H1 (cell line): ENCODE measurements around the gene TMC4. TPM values are rescaled to one million over a fixed set of nuclear protein-coding genes. Genes with fewer than 3 reads are reported as not detected.

ENCODE experiments used
- CTCF ChIA-PET: fragments of 300-600 bp; sonication (Branson Sonifier 250); formaldehyde crosslinking; loops from one replicate; lab custom pipeline; 2021; ENCODE audit not compliant: partially characterized antibody; lab: Charles Lee
- POLR2A ChIA-PET: fragments of 300-600 bp; sonication (Branson Sonifier 250); formaldehyde crosslinking; loops from one replicate; lab custom pipeline; 2021; ENCODE audit warnings: inconsistent platforms; ENCODE audit not compliant: partially characterized antibody; lab: Charles Lee
- DNase-seq, 2 experiments: peaks; one replicate each; pipeline versions ENCODE4 v3.0.0 to v3.0.0-alpha.2; 2010 to 2022; ENCODE audit warnings: low spot score in 2 of 2, low read depth in 1 of 2, mixed read lengths in 1 of 2
- FAIRE-seq: peaks from 2 replicates; lab custom pipeline; 2011; peaks lifted over from hg19 to GRCh38; lab: Jason Lieb, UNC
- H2AFZ ChIP-seq: 2 replicates; pipeline ENCODE4 v1.8.1; 2012; ENCODE audit warnings: low read length, inconsistent platforms
- H2AK5ac ChIP-seq: 2 replicates; pipeline ENCODE4 v1.6.1; 2013; ENCODE audit warnings: low read depth, low read length
- H2BK120ac ChIP-seq: replicated peaks from 2 replicates; pipeline ENCODE3; 2013; ENCODE audit warnings: low read depth, low read length, inconsistent platforms
- H2BK12ac ChIP-seq: 2 replicates; pipeline ENCODE4 v1.6.1; 2013; ENCODE audit warnings: low read depth, low read length
- H2BK15ac ChIP-seq: 2 replicates; pipeline ENCODE4 v1.6.1; 2013; ENCODE audit warnings: low read length
- H2BK20ac ChIP-seq: 2 replicates; pipeline ENCODE4 v1.6.1; 2013; ENCODE audit warnings: low read length
- H2BK5ac ChIP-seq: 2 replicates; pipeline ENCODE4 v1.6.1; 2013; ENCODE audit warnings: low read depth, low read length
- H3K14ac ChIP-seq: 2 replicates; pipeline ENCODE4 v1.6.1; 2013; ENCODE audit warnings: inconsistent platforms; ENCODE audit not compliant: insufficient read length
- H3K18ac ChIP-seq: 2 replicates; pipeline ENCODE4 v1.6.1; 2013; ENCODE audit warnings: low read length; ENCODE audit errors: extremely low read depth
- H3K23ac ChIP-seq: 2 replicates; pipeline ENCODE4 v1.6.1; 2013; ENCODE audit warnings: inconsistent platforms; ENCODE audit not compliant: insufficient read length
- H3K23me2 ChIP-seq: 2 replicates; pipeline ENCODE4 v1.6.1; 2013; ENCODE audit warnings: low read depth, low read length
- H3K27ac ChIP-seq: 2 replicates; pipeline ENCODE4 v1.6.1; 2011; ENCODE audit warnings: low read depth, low read length, inconsistent platforms
- H3K27me3 ChIP-seq, 4 experiments: replicated peaks in 1 of 4; 1 replicate in 1 of 4; 2 replicates in 3 of 4; pipeline versions ENCODE4 v1.6.1 to v1.8.1; 2011 to 2013; ENCODE audit warnings: low read length in 3 of 4, mild to moderate bottlenecking in 3 of 4, inconsistent platforms in 2 of 4, mixed read lengths in 2 of 4, moderate library complexity in 1 of 4; ENCODE audit not compliant: control insufficient read depth in 3 of 4, insufficient read depth in 3 of 4; ENCODE audit errors: extremely low read depth in 1 of 4
- H3K36me3 ChIP-seq, 4 experiments: 2 replicates each; pipeline versions ENCODE4 v1.6.1 to v1.8.1; 2011 to 2013; ENCODE audit warnings: mild to moderate bottlenecking in 4 of 4, low read length in 3 of 4, moderate library complexity in 2 of 4, control low read depth in 1 of 4, inconsistent platforms in 1 of 4; ENCODE audit not compliant: insufficient read depth in 4 of 4, control insufficient read depth in 2 of 4
- H3K4ac ChIP-seq: replicated peaks from 2 replicates; pipeline ENCODE3; 2013; ENCODE audit warnings: low read length, low read depth, mixed read lengths, inconsistent platforms; ENCODE audit not compliant: insufficient read length
- H3K4me1 ChIP-seq, 4 experiments: replicated peaks in 1 of 4; 1 replicate in 1 of 4; 2 replicates in 3 of 4; pipeline versions ENCODE4 v1.6.1 to v1.8.1; 2011 to 2013; ENCODE audit warnings: low read length in 3 of 4, inconsistent platforms in 2 of 4, mixed read lengths in 1 of 4; ENCODE audit not compliant: insufficient read depth in 4 of 4, control insufficient read depth in 3 of 4
- H3K4me2 ChIP-seq, 2 experiments: 2 replicates each; pipeline versions ENCODE4 v1.6.1 to v1.8.1; 2011 to 2013; ENCODE audit warnings: low read depth in 2 of 2, low read length in 2 of 2, control low read depth in 1 of 2, inconsistent platforms in 1 of 2, mild to moderate bottlenecking in 1 of 2; ENCODE audit not compliant: insufficient read depth in 1 of 2
- H3K4me3 ChIP-seq, 4 experiments: fragments of 200-600, 300-600 bp in 1 of 4; sonication (generic), shearing (Covaris generic), sonication (Bioruptor Twin) in 1 of 4; 2 replicates each; pipeline versions ENCODE4 v1.5.1 to v1.8.1; 2011 to 2016; ENCODE audit warnings: low read length in 4 of 4, low read depth in 3 of 4, control low read depth in 2 of 4, inconsistent platforms in 2 of 4, mild to moderate bottlenecking in 2 of 4, mixed read lengths in 1 of 4, moderate library complexity in 1 of 4; ENCODE audit not compliant: insufficient read depth in 2 of 4; ENCODE audit errors: extremely low read depth in 1 of 4
- H3K56ac ChIP-seq: replicated peaks from 2 replicates; pipeline ENCODE3; 2013; ENCODE audit warnings: low read depth, mild to moderate bottlenecking, mixed read lengths, low read length, inconsistent platforms; ENCODE audit not compliant: insufficient read length
- H3K79me1 ChIP-seq: 2 replicates; pipeline ENCODE4 v1.6.1; 2013; ENCODE audit warnings: low read depth, low read length, control low read depth
- H3K79me2 ChIP-seq, 2 experiments: 2 replicates each; pipeline versions ENCODE4 v1.6.1 to v1.8.1; 2012 to 2013; ENCODE audit warnings: low read length in 2 of 2, mild to moderate bottlenecking in 2 of 2, inconsistent platforms in 1 of 2; ENCODE audit not compliant: insufficient read depth in 2 of 2, control insufficient read depth in 1 of 2
- H3K9ac ChIP-seq, 4 experiments: replicated peaks in 1 of 4; 1 replicate in 1 of 4; 2 replicates in 3 of 4; pipeline versions ENCODE4 v1.6.1 to v1.8.1; 2011 to 2013; ENCODE audit warnings: low read depth in 3 of 4, low read length in 3 of 4, control low read depth in 2 of 4, mild to moderate bottlenecking in 2 of 4, moderate library complexity in 2 of 4, inconsistent platforms in 1 of 4; ENCODE audit errors: extremely low read depth in 1 of 4
- H3K9me3 ChIP-seq, 2 experiments: 2 replicates each; pipeline versions ENCODE4 v1.6.1 to v1.8.1; 2012 to 2013; ENCODE audit warnings: mild to moderate bottlenecking in 2 of 2, moderate library complexity in 2 of 2, control low read depth in 1 of 2, inconsistent platforms in 1 of 2, low read depth in 1 of 2, low read length in 1 of 2, mixed read lengths in 1 of 2; ENCODE audit not compliant: insufficient read depth in 2 of 2
- H4K20me1 ChIP-seq, 2 experiments: replicated peaks in 1 of 2; 2 replicates each; pipeline versions ENCODE3 to v1.8.1; 2011 to 2013; ENCODE audit warnings: inconsistent platforms in 2 of 2, low read length in 2 of 2, mild to moderate bottlenecking in 1 of 2; ENCODE audit not compliant: insufficient read depth in 2 of 2, control insufficient read depth in 1 of 2
- H4K5ac ChIP-seq: 2 replicates; pipeline ENCODE4 v1.6.1; 2013; ENCODE audit warnings: low read length, low read depth, mixed read lengths, inconsistent platforms; ENCODE audit not compliant: insufficient read length
- H4K8ac ChIP-seq: 2 replicates; pipeline ENCODE4 v1.8.0; 2013; ENCODE audit warnings: mild to moderate bottlenecking, moderate library complexity, low read length, inconsistent platforms; ENCODE audit not compliant: insufficient read depth; ENCODE audit errors: extremely low read depth
- H4K91ac ChIP-seq: replicated peaks from 2 replicates; pipeline ENCODE3; 2013; ENCODE audit warnings: low read length, mixed read lengths, inconsistent platforms; ENCODE audit not compliant: insufficient read length
- CBX8 ChIP-seq: fragments of 300-800, 300-1000 bp; sonication (generic); IDR thresholded peaks from 2 replicates; pipeline ENCODE4 v1.7.1; 2016; ENCODE audit warnings: low read depth, low read length, borderline replicate concordance
- CREB1 ChIP-seq: IDR thresholded peaks from 2 replicates; pipeline ENCODE4 v1.6.1; 2012; ENCODE audit warnings: inconsistent platforms
- GABPA ChIP-seq: IDR thresholded peaks from 2 replicates; pipeline ENCODE4 v1.6.1; 2011; ENCODE audit warnings: mild to moderate bottlenecking, low read length, moderate library complexity, borderline replicate concordance; ENCODE audit not compliant: insufficient read depth
- HDAC6 ChIP-seq: IDR thresholded peaks from one replicate; pipeline ENCODE4 v1.7.1; 2012; ENCODE audit warnings: low read depth, mild to moderate bottlenecking, inconsistent platforms, low read length, moderate library complexity
- JUND ChIP-seq: IDR thresholded peaks from 2 replicates; pipeline ENCODE4 v1.6.1; 2011; ENCODE audit warnings: mild to moderate bottlenecking, improper control_type of control experiment, low read length
- MAX ChIP-seq: IDR thresholded peaks from 2 replicates; pipeline ENCODE4 v1.6.1; 2012; ENCODE audit warnings: inconsistent platforms
- POLR2A ChIP-seq, 2 experiments: IDR thresholded peaks; 1 replicate in 1 of 2; 2 replicates in 1 of 2; pipeline ENCODE4 v1.6.1; 2011; ENCODE audit warnings: low read depth in 2 of 2, low read length in 2 of 2, mild to moderate bottlenecking in 2 of 2; ENCODE audit errors: control extremely low read depth in 1 of 2
- POLR2AphosphoS5 ChIP-seq: IDR thresholded peaks from 2 replicates; pipeline ENCODE4 v1.6.1; 2011; ENCODE audit warnings: low read depth, low read length
- SIRT6 ChIP-seq: IDR thresholded peaks from one replicate; pipeline ENCODE4 v1.7.1; 2012; ENCODE audit warnings: low read length, inconsistent platforms
- SIX5 ChIP-seq: IDR thresholded peaks from 2 replicates; pipeline ENCODE4 v1.6.1; 2011; ENCODE audit warnings: mild to moderate bottlenecking, low read depth, low read length
- TAF7 ChIP-seq: optimal IDR thresholded peaks from 2 replicates; pipeline ENCODE3; 2011; ENCODE audit warnings: low read depth, mild to moderate bottlenecking, inconsistent platforms, low read length, moderate library complexity, borderline replicate concordance
- WGBS, 2 experiments: shearing (Covaris generic) in 1 of 2; methylation state at CpG; one replicate each; pipeline versions ENCODE4 v1.1.6 to v1.1.7; 2013 to 2015; ENCODE audit warnings: low lambda C conversion rate in 2 of 2, mixed read lengths in 2 of 2, inconsistent platforms in 1 of 2, low coverage in 1 of 2, missing lambda C conversion rate in 1 of 2; ENCODE audit not compliant: insufficient replicate concordance in 2 of 2, insufficient coverage in 1 of 2, insufficient read length in 1 of 2; ENCODE audit errors: extremely low coverage in 1 of 2, missing lambda C conversion rate in 1 of 2; 5-methylcytosine and 5-hydroxymethylcytosine counted together
- polyA plus RNA-seq, 7 experiments: library from polyadenylated mRNA; depleted of rRNA in 3 of 7; stranded (reverse) in 5 of 7; unstranded in 2 of 7; fragments of >200 nt in 5 of 7; fragments of 200-250 nt in 2 of 7; gene quantifications; 1 replicate in 5 of 7; 2 replicates in 1 of 7; 4 replicates in 1 of 7; pipeline versions ENCODE4 v1.2.1 to v1.2.3, GENCODE V29; 2011 to 2013; ENCODE audit warnings: missing spikeins in 2 of 7, mixed read lengths in 2 of 7
- total RNA-seq: library from RNA; stranded (reverse); fragmentation: NEBNext Ultra II Directional; extraction: Animal tissue kit (Norgen Biotek cat#: 25700); gene quantifications from 2 replicates; pipeline ENCODE4 v1.2.1, GENCODE V29; 2021
- TF ChIP-seq, protein P1 (sequence below), 3 experiments: IDR thresholded peaks; 1 replicate in 2 of 3; 2 replicates in 1 of 3; pipeline versions ENCODE4 v1.5.1 to v1.6.1; 2011; ENCODE audit warnings: low read length in 3 of 3, mild to moderate bottlenecking in 3 of 3, inconsistent platforms in 2 of 3, low read depth in 1 of 3, moderate library complexity in 1 of 3; ENCODE audit not compliant: insufficient read depth in 1 of 3; ENCODE audit errors: control extremely low read depth in 1 of 3

TMC4 gene
- total and polyA plus RNA-seq, 2 of the 8 experiments (the other 6 are each of a cell fraction or from before 2014, with no cell fraction given) = 5.5 to 6.3 TPM

GRCh38 chr19:54180691-54181091 is 7.7 kb upstream of the TMC4 start:
- no peak overlapping the region for H4K5ac ChIP-seq
- H2BK15ac ChIP-seq = no peak overlapping the region
- no peak overlapping the region for H2BK5ac ChIP-seq
- no peak overlapping the region for H3K23ac ChIP-seq
- H3K18ac ChIP-seq = no peak overlapping the region
- no peak overlapping the region for H3K14ac ChIP-seq
- no peak overlapping the region for H2AFZ ChIP-seq
- H3K9me3 ChIP-seq = no peaks in the 10 kb centered on the region
- no peak overlapping the region for H2BK120ac ChIP-seq
- peaks cover 6 to 11% (median 7%) of the 10 kb centered on the region in 4 experiments; a peak in 6 of 8 replicates for H3K36me3 ChIP-seq
- H3K79me1 ChIP-seq = no peaks in the 10 kb centered on the region
- H3K27me3 ChIP-seq = no peaks in the 10 kb centered on the region
- peak overlapping the region; percentile 16; the same call in 1 of the 2 replicates for H4K8ac ChIP-seq
- no peak overlapping the region; a peak in 1 of 7 replicates for H3K9ac ChIP-seq
- no peaks in the 10 kb centered on the region for H3K79me2 ChIP-seq
- DNase-seq (no peak), FAIRE-seq (no peak)
- H3K4me2 ChIP-seq = no peak overlapping the region
- no peak overlapping the region for H3K4ac ChIP-seq
- H3K23me2 ChIP-seq = no peaks in the 10 kb centered on the region; the same call in 1 of the 2 replicates
- H2AK5ac ChIP-seq = no peak overlapping the region
- peak overlapping the region; percentile 17; the same call in 1 of the 2 replicates for H3K27ac ChIP-seq
- no peak overlapping the region for H4K91ac ChIP-seq
- H3K4me3 ChIP-seq = no peak overlapping the region
- no peak overlapping the region for H3K56ac ChIP-seq
- 89% methylated on average over 1 of the region's 37 CpGs; no CpG with 5 or more reads in 1 of the 2 experiments for WGBS, 2 experiments
- ChIA-PET CTCF (interaction anchor here (1.0 to 1.9 kb wide), 9 partner anchors 8 to 84 kb away, joined by 3 to 7 read pairs (median 4); partner anchors contain the start of genes LENG1 and MBOAT7), POLR2A (interaction anchor here (1.2 to 28.7 kb wide), 3 partner anchors 8 to 27 kb away, joined by 4 to 909 read pairs (median 23); partner anchors contain the start of genes MBOAT7 and RPS9)
- no peak overlapping the region for H2BK12ac ChIP-seq
- H4K20me1 ChIP-seq = peaks cover 10 to 15% of the 10 kb centered on the region in 2 experiments
- H2BK20ac ChIP-seq = no peak overlapping the region
- peaks cover 0 to 7% (median 3%) of the 10 kb centered on the region in 4 experiments; a peak in 5 of 7 replicates for H3K4me1 ChIP-seq
- TF ChIP-seq SIX5 = no peak
- no peak for TF ChIP-seq SIRT6
- TF ChIP-seq, protein P1, sequence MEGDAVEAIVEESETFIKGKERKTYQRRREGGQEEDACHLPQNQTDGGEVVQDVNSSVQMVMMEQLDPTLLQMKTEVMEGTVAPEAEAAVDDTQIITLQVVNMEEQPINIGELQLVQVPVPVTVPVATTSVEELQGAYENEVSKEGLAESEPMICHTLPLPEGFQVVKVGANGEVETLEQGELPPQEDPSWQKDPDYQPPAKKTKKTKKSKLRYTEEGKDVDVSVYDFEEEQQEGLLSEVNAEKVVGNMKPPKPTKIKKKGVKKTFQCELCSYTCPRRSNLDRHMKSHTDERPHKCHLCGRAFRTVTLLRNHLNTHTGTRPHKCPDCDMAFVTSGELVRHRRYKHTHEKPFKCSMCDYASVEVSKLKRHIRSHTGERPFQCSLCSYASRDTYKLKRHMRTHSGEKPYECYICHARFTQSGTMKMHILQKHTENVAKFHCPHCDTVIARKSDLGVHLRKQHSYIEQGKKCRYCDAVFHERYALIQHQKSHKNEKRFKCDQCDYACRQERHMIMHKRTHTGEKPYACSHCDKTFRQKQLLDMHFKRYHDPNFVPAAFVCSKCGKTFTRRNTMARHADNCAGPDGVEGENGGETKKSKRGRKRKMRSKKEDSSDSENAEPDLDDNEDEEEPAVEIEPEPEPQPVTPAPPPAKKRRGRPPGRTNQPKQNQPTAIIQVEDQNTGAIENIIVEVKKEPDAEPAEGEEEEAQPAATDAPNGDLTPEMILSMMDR (IDR thresholded peaks at IDR 0.05; ENCODE audit: control extremely low read depth in 1 of 3, insufficient read depth in 1 of 3, low read depth in 1 of 3, low read length in 3 of 3) = no peak
- TF ChIP-seq MAX = no peak
- no peak for TF ChIP-seq POLR2AphosphoS5
- no peak for TF ChIP-seq POLR2A (IDR thresholded peaks at IDR 0.05; ENCODE audit: control extremely low read depth in 1 of 2, low read depth in 2 of 2, low read length in 2 of 2)
- TF ChIP-seq CREB1 = no peak
- TF ChIP-seq TAF7 = no peak
- TF ChIP-seq CBX8 = no peak
- TF ChIP-seq HDAC6 = no peak
- TF ChIP-seq JUND = no peak
- no peak for TF ChIP-seq GABPA
